H9 (cell line): ENCODE data around the gene IGSF9. TPM values are rescaled to one million over a fixed set of nuclear protein-coding genes. Genes with fewer than 3 reads are reported as not detected.

Experiments used
- DNase-seq: peaks from one replicate; pipeline ENCODE4 v3.0.0-alpha.2; 2017
- H2AFZ ChIP-seq: one replicate; pipeline ENCODE4 v1.6.1; 2013; ENCODE audit warnings: mild to moderate bottlenecking, low read length, control low read depth, moderate library complexity
- H2AK5ac ChIP-seq: 2 replicates; pipeline ENCODE4 v1.6.1; 2013; ENCODE audit warnings: low read length, control low read depth, mixed read lengths; ENCODE audit not compliant: insufficient read length
- H2BK120ac ChIP-seq: one replicate; pipeline ENCODE4 v1.6.1; 2013; ENCODE audit warnings: low read depth, mild to moderate bottlenecking, low read length, control low read depth, inconsistent platforms; ENCODE audit not compliant: poor library complexity, severe bottlenecking
- H2BK12ac ChIP-seq: 2 replicates; pipeline ENCODE4 v1.6.1; 2013; ENCODE audit warnings: low read length, control low read depth, mixed read lengths, low read depth; ENCODE audit not compliant: insufficient read length
- H2BK15ac ChIP-seq: 2 replicates; pipeline ENCODE4 v1.6.1; 2013; ENCODE audit warnings: low read depth, low read length, control low read depth
- H2BK20ac ChIP-seq: one replicate; pipeline ENCODE4 v1.6.1; 2013; ENCODE audit warnings: low read depth, mild to moderate bottlenecking, low read length, control low read depth, inconsistent platforms; ENCODE audit not compliant: poor library complexity, severe bottlenecking
- H2BK5ac ChIP-seq: 2 replicates; pipeline ENCODE4 v1.6.1; 2013; ENCODE audit warnings: low read length, control low read depth, mixed read lengths; ENCODE audit not compliant: insufficient read length
- H3K14ac ChIP-seq: 2 replicates; pipeline ENCODE4 v1.6.1; 2013; ENCODE audit warnings: low read length, control low read depth; ENCODE audit not compliant: insufficient read depth
- H3K18ac ChIP-seq: 2 replicates; pipeline ENCODE4 v1.6.1; 2013; ENCODE audit warnings: low read depth, mild to moderate bottlenecking, mixed read lengths, low read length, control low read depth; ENCODE audit not compliant: insufficient read length
- H3K23ac ChIP-seq: 2 replicates; pipeline ENCODE4 v1.6.1; 2013; ENCODE audit warnings: low read length, control low read depth, mixed read lengths, low read depth; ENCODE audit not compliant: insufficient read length
- H3K23me2 ChIP-seq: 2 replicates; pipeline ENCODE4 v1.6.1; 2013; ENCODE audit warnings: low read depth, mild to moderate bottlenecking, mixed read lengths, low read length, control low read depth; ENCODE audit not compliant: insufficient read length, poor library complexity, severe bottlenecking
- H3K27ac ChIP-seq: 2 replicates; pipeline ENCODE4 v1.5.1; 2013; ENCODE audit warnings: low read length, control low read depth, mixed read lengths, low read depth; ENCODE audit not compliant: insufficient read length
- H3K27me3 ChIP-seq: 2 replicates; pipeline ENCODE4 v1.6.1; 2013; ENCODE audit warnings: low read length, control low read depth, inconsistent platforms; ENCODE audit not compliant: insufficient read depth
- H3K4ac ChIP-seq: 2 replicates; pipeline ENCODE4 v1.6.1; 2013; ENCODE audit warnings: low read depth, mild to moderate bottlenecking, control low read depth, inconsistent platforms, low read length, moderate library complexity
- H3K4me1 ChIP-seq: 2 replicates; pipeline ENCODE4 v1.6.1; 2013; ENCODE audit warnings: low read length, control low read depth, inconsistent platforms; ENCODE audit not compliant: insufficient read depth
- H3K4me2 ChIP-seq: 2 replicates; pipeline ENCODE4 v1.6.1; 2013; ENCODE audit warnings: low read length, control low read depth, mixed read lengths; ENCODE audit not compliant: insufficient read length, insufficient read depth
- H3K56ac ChIP-seq: 2 replicates; pipeline ENCODE4 v1.6.1; 2013; ENCODE audit warnings: low read depth, mild to moderate bottlenecking, mixed read lengths, low read length, control low read depth; ENCODE audit not compliant: insufficient read length
- H3K79me1 ChIP-seq: 2 replicates; pipeline ENCODE4 v1.6.1; 2013; ENCODE audit warnings: low read depth, mild to moderate bottlenecking, moderate library complexity, low read length, control low read depth, inconsistent platforms; ENCODE audit not compliant: insufficient read depth, poor library complexity, severe bottlenecking
- H3K79me2 ChIP-seq: 2 replicates; pipeline ENCODE4 v1.6.1; 2013; ENCODE audit warnings: low read length, control low read depth, inconsistent platforms; ENCODE audit not compliant: insufficient read depth
- H3K9ac ChIP-seq: 2 replicates; pipeline ENCODE4 v1.6.1; 2013; ENCODE audit warnings: low read length, control low read depth, mixed read lengths; ENCODE audit not compliant: insufficient read length; ENCODE audit errors: extremely low read depth
- H3K9me3 ChIP-seq: one replicate; pipeline ENCODE4 v1.6.1; 2013; ENCODE audit warnings: low read depth, low read length, inconsistent platforms; ENCODE audit not compliant: control insufficient read depth
- H3T11ph ChIP-seq: one replicate; pipeline ENCODE4 v1.6.1; 2013; ENCODE audit warnings: mild to moderate bottlenecking, low read length, control low read depth, inconsistent platforms
- H4K20me1 ChIP-seq: one replicate; pipeline ENCODE4 v1.6.1; 2013; ENCODE audit not compliant: control insufficient read depth, insufficient read length, insufficient read depth
- H4K5ac ChIP-seq: 2 replicates; pipeline ENCODE4 v1.6.1; 2013; ENCODE audit warnings: low read depth, mild to moderate bottlenecking, mixed read lengths, low read length, control low read depth; ENCODE audit not compliant: insufficient read length
- H4K8ac ChIP-seq: replicated peaks from 2 replicates; pipeline ENCODE4 v1.6.1; 2013; ENCODE audit warnings: low read length, control low read depth, mixed read lengths, low read depth; ENCODE audit not compliant: insufficient read length
- H4K91ac ChIP-seq: 2 replicates; pipeline ENCODE4 v1.6.1; 2013; ENCODE audit warnings: low read depth, mild to moderate bottlenecking, moderate library complexity, mixed read lengths, low read length, control low read depth; ENCODE audit not compliant: insufficient read length
- H3K27ac Mint-ChIP-seq, 3 experiments: 2 replicates in 2 of 3; 3 replicates in 1 of 3; pipeline ENCODE4 v1.8.0; 2020 to 2021; ENCODE audit warnings: mixed read lengths in 3 of 3, mild to moderate bottlenecking in 1 of 3, moderate library complexity in 1 of 3
- H3K27me3 Mint-ChIP-seq: 2 replicates; pipeline ENCODE4 v1.8.0; 2021; ENCODE audit warnings: low read depth, mild to moderate bottlenecking, moderate library complexity, mixed read lengths
- H3K36me3 Mint-ChIP-seq, 3 experiments: 2 replicates in 2 of 3; 3 replicates in 1 of 3; pipeline ENCODE4 v1.8.0; 2020 to 2021; ENCODE audit warnings: low read depth in 3 of 3, mixed read lengths in 3 of 3; ENCODE audit not compliant: insufficient read depth in 1 of 3
- H3K4me1 Mint-ChIP-seq, 2 experiments: 2 replicates each; pipeline ENCODE4 v1.8.0; 2020; ENCODE audit warnings: mixed read lengths in 2 of 2
- H3K4me3 Mint-ChIP-seq, 2 experiments: 2 replicates in 1 of 2; 3 replicates in 1 of 2; pipeline ENCODE4 v1.8.0; 2020 to 2021; ENCODE audit warnings: mild to moderate bottlenecking in 2 of 2, mixed read lengths in 2 of 2, moderate library complexity in 1 of 2
- H3K9me3 Mint-ChIP-seq, 2 experiments: 2 replicates in 1 of 2; 3 replicates in 1 of 2; pipeline ENCODE4 v1.8.0; 2020; ENCODE audit warnings: mild to moderate bottlenecking in 2 of 2, mixed read lengths in 2 of 2, moderate library complexity in 1 of 2
- CTCF ChIP-seq: fragments of 200-600 bp; sonication (generic); conservative IDR thresholded peaks from 3 replicates; pipeline ENCODE4 v1.8.0; 2021; ENCODE audit warnings: antibody characterized with exemption, mild to moderate bottlenecking
- WGBS: extraction: QIAGEN DNeasy Blood & Tissue Kit; methylation state at CpG from one replicate; pipeline ENCODE4 v1.1.7; 2013; ENCODE audit warnings: missing lambda C conversion rate, low lambda C conversion rate, mixed read lengths; ENCODE audit not compliant: insufficient read length; ENCODE audit errors: extremely low coverage; 5-methylcytosine and 5-hydroxymethylcytosine counted together
- total RNA-seq: library from RNA; stranded (reverse); gene quantifications from 2 replicates; pipeline ENCODE4 v1.2.1, GENCODE V29; 2021

The IGSF9 gene
- total RNA-seq, 1 experiment from 2014 or later, result 11.3 TPM

GRCh38 chr1:159979257-159979656, 33.8 kb upstream of the IGSF9 start:
- no peak overlapping the region for H3K14ac ChIP-seq
- no peak overlapping the region for H3K18ac ChIP-seq
- no peak overlapping the region for H4K8ac ChIP-seq
- no peaks in the 10 kb centered on the region for H3K36me3 Mint-ChIP-seq
- DNase-seq, result no peak
- H3K27ac ChIP-seq, result no peak overlapping the region
- no peak overlapping the region for H3K9ac ChIP-seq
- H3K4ac ChIP-seq, result no peak overlapping the region
- no peaks in the 10 kb centered on the region for H3K79me2 ChIP-seq
- no peak overlapping the region for H2BK5ac ChIP-seq
- H3K4me2 ChIP-seq, result no peak overlapping the region
- H2BK15ac ChIP-seq, result no peak overlapping the region
- H3K9me3 Mint-ChIP-seq, result no peaks in the 10 kb centered on the region
- no peak overlapping the region for H4K5ac ChIP-seq
- H2BK120ac ChIP-seq, result no peak overlapping the region
- peaks cover 0 to 3% of the 10 kb centered on the region in 2 experiments; a peak in 2 of 4 replicates for H3K4me1 Mint-ChIP-seq
- no peak overlapping the region for H3K23ac ChIP-seq
- no peak overlapping the region for H3K27ac Mint-ChIP-seq
- H3K79me1 ChIP-seq, result no peaks in the 10 kb centered on the region
- no peak overlapping the region for H3K56ac ChIP-seq
- H3T11ph ChIP-seq, result no peak overlapping the region
- no CpG with 5 or more reads among the region's 3 CpGs for WGBS
- H2AFZ ChIP-seq, result no peak overlapping the region
- no peak overlapping the region for H3K4me3 Mint-ChIP-seq
- no peaks in the 10 kb centered on the region for H4K20me1 ChIP-seq
- no peak overlapping the region for H2AK5ac ChIP-seq
- no peak overlapping the region for H4K91ac ChIP-seq
- H3K23me2 ChIP-seq, result no peaks in the 10 kb centered on the region
- H2BK12ac ChIP-seq, result no peak overlapping the region
- no peaks in the 10 kb centered on the region for H3K27me3 ChIP-seq
- TF ChIP-seq CTCF, result no peak
- H2BK20ac ChIP-seq, result no peak overlapping the region
- H3K4me1 ChIP-seq, result no peaks in the 10 kb centered on the region
- no peaks in the 10 kb centered on the region for H3K9me3 ChIP-seq
- peaks cover 29% of the 10 kb centered on the region for H3K27me3 Mint-ChIP-seq
